Chondrocyte (in vitro differentiated cells): ENCODE measurements around the gene IGSF3. TPM values are rescaled to one million over a fixed set of nuclear protein-coding genes. Genes with fewer than 3 reads are reported as not detected.

Experiments
- DNase-seq: peaks from one replicate; pipeline ENCODE4 v3.0.0; 2021; ENCODE audit warnings: mixed read lengths, low spot score
- H3K27ac Mint-ChIP-seq: one replicate; pipeline ENCODE4 v1.8.0; 2021; ENCODE audit warnings: mild to moderate bottlenecking, moderate library complexity, mixed read lengths; ENCODE audit not compliant: unreplicated experiment
- H3K27me3 Mint-ChIP-seq: 2 replicates; pipeline ENCODE4 v1.8.0; 2021; ENCODE audit warnings: low read depth, mixed read lengths
- H3K36me3 Mint-ChIP-seq: 2 replicates; pipeline ENCODE4 v1.8.0; 2021; ENCODE audit warnings: low read depth, mixed read lengths
- H3K4me1 Mint-ChIP-seq: 2 replicates; pipeline ENCODE4 v1.8.0; 2021; ENCODE audit warnings: low read depth, mild to moderate bottlenecking, mixed read lengths
- H3K4me3 Mint-ChIP-seq: one replicate; pipeline ENCODE4 v1.8.0; 2021; ENCODE audit warnings: mild to moderate bottlenecking, moderate library complexity, mixed read lengths; ENCODE audit not compliant: unreplicated experiment
- H3K9me3 Mint-ChIP-seq: 2 replicates; pipeline ENCODE4 v1.8.0; 2021; ENCODE audit warnings: low read depth, mixed read lengths
- CTCF ChIP-seq: fragments of 200-600 bp; sonication (generic); IDR thresholded peaks from 2 replicates; pipeline ENCODE4 v1.5.0; 2021; ENCODE audit warnings: antibody characterized with exemption, mild to moderate bottlenecking, moderate library complexity
- total RNA-seq: library from RNA; stranded (reverse); gene quantifications from 3 replicates; pipeline ENCODE4 v1.2.1, GENCODE V29; 2021

The IGSF3 gene
- total RNA-seq, 1 donor from 2014 or later, result 20.5 TPM

GRCh38 chr1:116544588-116545358, 122.8 kb downstream of the IGSF3 start:
- no peak for DNase-seq
- TF ChIP-seq CTCF, result no peak
- Mint-ChIP-seq H3K27me3 (no peaks in the 10 kb centered on the region), H3K4me1 (peaks cover 7% of the 10 kb centered on the region), H3K27ac (no peak overlapping the region), H3K36me3 (peaks cover 17% of the 10 kb centered on the region), H3K4me3 (no peak overlapping the region), H3K9me3 (no peaks in the 10 kb centered on the region)

- Mint-ChIP-seq H3K4me3 (no peak overlapping the region), H3K36me3 (peaks cover 24% of the 10 kb centered on the region), H3K4me1 (peaks cover 9% of the 10 kb centered on the region), H3K9me3 (no peaks in the 10 kb centered on the region), H3K27me3 (no peaks in the 10 kb centered on the region), H3K27ac (no peak overlapping the region)
- TF ChIP-seq CTCF, result no peak
- no peak for DNase-seq
Observed at GRCh38 chr1:116540088-116540487, 127.4 kb downstream of the IGSF3 start.

GRCh38 chr1:116538544-116538943, 129.0 kb downstream of the IGSF3 start:
- Mint-ChIP-seq H3K4me3 (no peak overlapping the region), H3K27me3 (no peaks in the 10 kb centered on the region), H3K27ac (no peak overlapping the region), H3K36me3 (peaks cover 32% of the 10 kb centered on the region), H3K4me1 (peaks cover 2% of the 10 kb centered on the region), H3K9me3 (no peaks in the 10 kb centered on the region)
- no peak for DNase-seq
- TF ChIP-seq CTCF, result no peak

GRCh38 chr1:116537898-116538297, 129.6 kb downstream of the IGSF3 start:
- Mint-ChIP-seq H3K4me3 (no peak overlapping the region), H3K4me1 (peaks cover 2% of the 10 kb centered on the region), H3K27me3 (no peaks in the 10 kb centered on the region), H3K9me3 (no peaks in the 10 kb centered on the region), H3K36me3 (peaks cover 28% of the 10 kb centered on the region), H3K27ac (no peak overlapping the region)
- TF ChIP-seq CTCF, result no peak
- no peak for DNase-seq

GRCh38 chr1:116537040-116537831, 130.3 kb downstream of the IGSF3 start:
- no peak overlapping the region for H3K4me3 Mint-ChIP-seq
- H3K36me3 Mint-ChIP-seq, result peaks cover 22% of the 10 kb centered on the region
- no peaks in the 10 kb centered on the region for H3K9me3 Mint-ChIP-seq
- no peak overlapping the region for H3K27ac Mint-ChIP-seq
- H3K27me3 Mint-ChIP-seq, result no peaks in the 10 kb centered on the region
- DNase-seq, result no peak
- TF ChIP-seq CTCF, result no peak
- H3K4me1 Mint-ChIP-seq, result peaks cover 2% of the 10 kb centered on the region
